Ectodermal cell (in vitro differentiated cells): Measurements from ENCODE around the gene SESN1.

Experiments
- H3K27ac ChIP-seq: 2 replicates; pipeline ENCODE4 v1.7.0; 2013; ENCODE audit warnings: mild to moderate bottlenecking, low read depth, low read length; ENCODE audit not compliant: insufficient read depth, poor library complexity, severe bottlenecking
- H3K27me3 ChIP-seq: 2 replicates; pipeline ENCODE4 v1.7.0; 2013; ENCODE audit warnings: mild to moderate bottlenecking, low read length; ENCODE audit not compliant: insufficient read depth, control insufficient read depth, poor library complexity, severe bottlenecking
- H3K36me3 ChIP-seq: one replicate; pipeline ENCODE4 v1.7.0; 2013; ENCODE audit warnings: low read length; ENCODE audit not compliant: control insufficient read depth, insufficient read depth
- H3K4me1 ChIP-seq: one replicate; pipeline ENCODE4 v1.7.0; 2013; ENCODE audit warnings: low read length; ENCODE audit not compliant: control insufficient read depth, insufficient read depth
- H3K4me3 ChIP-seq: 2 replicates; pipeline ENCODE4 v1.7.0; 2013; ENCODE audit warnings: low read depth, low read length, control low read depth; ENCODE audit not compliant: insufficient read depth
- H3K9me3 ChIP-seq: 2 replicates; pipeline ENCODE4 v1.7.0; 2013; ENCODE audit warnings: mild to moderate bottlenecking, low read length, moderate library complexity; ENCODE audit not compliant: control insufficient read depth
- WGBS, 2 experiments: methylation state at CpG; one replicate each; pipeline ENCODE4 v1.1.7; 2013; ENCODE audit warnings: missing lambda C conversion rate in 2 of 2; 5-methylcytosine and 5-hydroxymethylcytosine counted together

SESN1 gene

DNA sequence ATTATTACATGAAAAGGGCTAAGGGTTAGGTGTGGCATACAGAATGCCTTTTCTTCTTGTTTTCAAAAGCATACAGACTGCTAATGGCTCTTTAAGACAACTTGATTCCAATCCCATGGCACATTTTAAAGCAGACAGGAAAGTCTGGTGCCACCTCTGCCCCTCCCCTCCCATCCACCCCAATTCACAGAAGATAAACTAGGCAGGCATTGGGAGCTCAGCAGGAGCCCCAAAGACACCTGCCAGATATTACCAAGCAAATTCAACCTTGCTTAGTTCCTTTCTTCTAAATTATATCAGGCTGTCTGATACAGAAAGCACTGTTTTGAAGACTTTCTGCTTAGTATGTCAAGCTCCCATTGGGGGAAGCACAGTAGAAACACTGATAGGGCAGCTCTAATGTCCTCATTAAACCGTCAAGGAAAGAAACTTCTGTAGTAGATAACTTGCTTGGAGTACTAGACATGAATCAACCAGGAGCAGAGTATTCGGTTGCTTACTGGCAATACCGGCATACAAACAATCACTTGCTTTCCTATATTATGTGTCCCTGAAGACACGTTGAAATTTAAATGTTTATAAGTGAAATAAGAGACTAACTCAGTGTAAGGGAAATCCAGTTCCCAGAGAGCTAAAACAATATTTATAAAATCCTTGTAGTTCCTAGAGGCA lies 13.0 kb downstream of the SESN1 start:
- H3K9me3 ChIP-seq = no peaks in the 10 kb centered on the region
- H3K4me3 ChIP-seq = no peak overlapping the region
- H3K27ac ChIP-seq = no peak overlapping the region
- H3K4me1 ChIP-seq = no peaks in the 10 kb centered on the region
- no peaks in the 10 kb centered on the region for H3K36me3 ChIP-seq
- H3K27me3 ChIP-seq = no peaks in the 10 kb centered on the region
- 94 to 98% methylated on average over 3 to 4 of the region's 4 CpGs for WGBS, 2 experiments

- H3K9me3 ChIP-seq = no peaks in the 10 kb centered on the region
- H3K4me1 ChIP-seq = no peaks in the 10 kb centered on the region
- no peak overlapping the region for H3K27ac ChIP-seq
- H3K4me3 ChIP-seq = no peak overlapping the region
- H3K36me3 ChIP-seq = no peaks in the 10 kb centered on the region
- 88 to 98% methylated on average over 1 of the region's 1 CpG for WGBS, 2 experiments
- H3K27me3 ChIP-seq = no peaks in the 10 kb centered on the region
Observed at GRCh38 chr6:109081026-109081425, 13.6 kb downstream of the SESN1 start.

GRCh38 chr6:109079981-109080380 lies 14.7 kb downstream of the SESN1 start:
- no peaks in the 10 kb centered on the region for H3K36me3 ChIP-seq
- H3K27ac ChIP-seq = no peak overlapping the region
- H3K27me3 ChIP-seq = no peaks in the 10 kb centered on the region
- no peak overlapping the region for H3K4me3 ChIP-seq
- no peaks in the 10 kb centered on the region for H3K9me3 ChIP-seq
- 82 to 89% methylated on average over 3 to 4 of the region's 4 CpGs for WGBS, 2 experiments
- H3K4me1 ChIP-seq = no peaks in the 10 kb centered on the region

DNA sequence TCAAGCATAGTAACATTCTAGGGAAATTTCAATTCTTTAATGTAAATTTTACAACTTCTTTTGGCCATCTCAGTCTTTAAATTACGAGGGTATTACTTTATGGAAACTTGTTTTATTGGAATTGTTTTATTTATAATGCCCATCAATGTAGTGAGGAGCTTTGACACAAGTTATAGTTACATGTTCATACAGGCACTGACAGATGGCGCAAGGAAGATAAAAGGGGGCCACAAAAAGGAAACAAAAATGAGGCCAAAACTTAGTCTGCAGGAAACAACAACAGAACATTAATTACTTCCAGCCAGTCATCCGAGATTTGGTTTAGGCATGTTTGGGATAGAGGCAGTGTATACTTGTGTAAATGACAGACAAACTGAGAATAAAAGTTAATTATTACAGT lies 18.3 kb downstream of the SESN1 start:
- WGBS, 2 experiments = 75 to 95% methylated on average over 2 of the region's 3 CpGs
- Histone ChIP-seq H3K4me3 (no peak overlapping the region), H3K9me3 (no peaks in the 10 kb centered on the region), H3K27ac (no peak overlapping the region), H3K4me1 (no peaks in the 10 kb centered on the region), H3K27me3 (no peaks in the 10 kb centered on the region), H3K36me3 (no peaks in the 10 kb centered on the region)

DNA sequence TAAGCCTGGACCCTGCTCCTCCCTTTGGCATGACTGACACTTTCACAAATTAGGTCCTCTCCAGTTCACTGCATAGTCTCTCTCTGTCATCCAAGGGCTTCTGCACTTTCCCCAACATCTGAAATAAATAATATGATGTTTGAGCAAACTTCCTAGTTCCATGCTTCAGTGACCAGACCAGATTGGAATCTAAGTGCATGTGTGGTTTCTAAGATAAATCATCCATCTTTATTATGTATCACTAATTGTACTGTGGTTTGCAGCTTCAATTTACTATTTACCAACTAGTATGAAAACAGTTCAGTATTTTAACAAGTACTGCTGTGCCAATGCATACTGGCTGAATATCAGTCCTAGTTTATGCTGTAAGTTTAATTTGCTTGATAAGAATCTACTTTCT lies 18.7 kb downstream of the SESN1 start:
- Histone ChIP-seq H3K27ac (no peak overlapping the region), H3K9me3 (no peaks in the 10 kb centered on the region), H3K36me3 (no peaks in the 10 kb centered on the region), H3K4me3 (no peak overlapping the region), H3K27me3 (no peaks in the 10 kb centered on the region), H3K4me1 (no peaks in the 10 kb centered on the region)

DNA sequence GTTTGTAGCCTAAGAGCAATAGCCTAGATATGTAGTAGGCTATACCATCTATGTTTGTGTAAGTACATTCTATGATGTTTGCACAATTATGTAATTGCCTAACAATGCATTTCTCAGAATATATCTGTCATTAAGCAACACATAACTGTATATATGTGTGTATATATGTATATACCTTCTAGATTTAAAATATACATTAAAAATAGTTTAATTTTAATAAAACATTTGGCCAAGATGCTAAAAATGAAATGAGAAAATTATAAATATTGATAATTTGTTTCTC lies 20.6 kb downstream of the SESN1 start:
- no peak overlapping the region for H3K4me3 ChIP-seq
- H3K27ac ChIP-seq = no peak overlapping the region
- no peaks in the 10 kb centered on the region for H3K36me3 ChIP-seq
- no peaks in the 10 kb centered on the region for H3K27me3 ChIP-seq
- H3K4me1 ChIP-seq = no peaks in the 10 kb centered on the region
- no peaks in the 10 kb centered on the region for H3K9me3 ChIP-seq

GRCh38 chr6:109073344-109074132 lies 21.1 kb downstream of the SESN1 start:
- H3K27ac ChIP-seq = no peak overlapping the region
- WGBS, 2 experiments = 58 to 67% methylated on average over 5 to 7 of the region's 7 CpGs
- no peak overlapping the region for H3K4me3 ChIP-seq
- no peaks in the 10 kb centered on the region for H3K9me3 ChIP-seq
- H3K4me1 ChIP-seq = no peaks in the 10 kb centered on the region
- no peaks in the 10 kb centered on the region for H3K27me3 ChIP-seq
- H3K36me3 ChIP-seq = no peaks in the 10 kb centered on the region

DNA sequence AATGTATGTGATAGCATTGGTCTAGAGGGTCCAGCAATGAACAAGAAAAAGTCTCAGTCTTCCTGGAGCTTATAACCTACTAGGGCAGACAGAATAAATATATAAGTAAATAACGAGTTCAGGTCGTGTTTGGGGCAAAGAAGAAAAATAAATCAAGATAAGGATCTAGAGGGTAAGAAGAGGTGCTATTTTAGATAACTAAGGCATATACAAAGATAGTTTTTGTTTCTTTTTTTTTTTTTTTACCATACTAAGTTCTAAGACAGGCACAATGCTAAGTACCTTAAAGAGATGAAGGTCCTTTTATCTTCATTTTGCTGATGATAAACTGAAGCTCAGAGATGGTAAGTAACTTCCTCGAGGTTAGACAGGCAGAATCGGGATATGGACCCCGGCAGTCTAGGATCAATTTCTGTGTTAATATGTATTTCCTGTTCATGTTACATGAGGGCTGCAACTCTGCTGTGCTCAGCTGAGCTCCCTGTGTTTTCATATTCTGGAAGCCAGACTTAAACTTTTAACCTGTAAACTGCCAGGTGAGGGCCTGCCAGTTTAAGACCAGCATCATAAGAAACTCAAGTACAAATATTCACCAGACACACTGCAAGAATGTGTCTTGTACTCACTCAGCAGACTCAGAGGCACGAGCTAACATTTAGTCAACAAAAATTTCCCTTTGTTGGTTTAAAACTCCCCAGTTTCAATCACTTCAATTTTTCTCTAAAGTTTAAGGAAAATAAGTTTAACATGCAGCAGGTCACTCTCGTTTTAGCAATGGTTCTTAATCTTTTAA lies 23.3 kb downstream of the SESN1 start:
- Histone ChIP-seq H3K36me3 (no peaks in the 10 kb centered on the region), H3K27ac (no peak overlapping the region), H3K27me3 (no peaks in the 10 kb centered on the region), H3K9me3 (no peaks in the 10 kb centered on the region), H3K4me3 (no peak overlapping the region), H3K4me1 (no peaks in the 10 kb centered on the region)
- WGBS, 2 experiments = 92 to 96% methylated on average over 7 of the region's 7 CpGs

- H3K9me3 ChIP-seq = no peaks in the 10 kb centered on the region
- 89 to 93% methylated on average over 2 of the region's 2 CpGs for WGBS, 2 experiments
- no peaks in the 10 kb centered on the region for H3K4me1 ChIP-seq
- no peak overlapping the region for H3K4me3 ChIP-seq
- no peaks in the 10 kb centered on the region for H3K27me3 ChIP-seq
- no peaks in the 10 kb centered on the region for H3K36me3 ChIP-seq
- H3K27ac ChIP-seq = no peak overlapping the region
Observed at GRCh38 chr6:109069746-109070145, 24.9 kb downstream of the SESN1 start.

GRCh38 chr6:109062767-109063352 lies 31.8 kb downstream of the SESN1 start:
- Histone ChIP-seq H3K4me1 (no peaks in the 10 kb centered on the region), H3K27ac (no peak overlapping the region), H3K4me3 (no peak overlapping the region), H3K27me3 (no peaks in the 10 kb centered on the region), H3K9me3 (no peaks in the 10 kb centered on the region), H3K36me3 (no peaks in the 10 kb centered on the region)
- WGBS, 2 experiments = 90 to 92% methylated on average over 4 of the region's 4 CpGs
